Activated effector memory CD4-positive, alpha-beta T cell treated with Interleukin-2 at 50 U/mL for 16 hours (primary cell): ENCODE results near the gene TRAK1.

Experiments
- DNase-seq: peaks from one replicate; pipeline ENCODE4 v3.0.0-alpha.2; 2020

The TRAK1 gene

GRCh38 chr3:42262525-42262924, 171.4 kb downstream of the TRAK1 start:
- no peak for DNase-seq

- DNase-seq, result no peak
These were observed 172.5 kb downstream of the TRAK1 start for GRCh38 chr3:42263354-42264346.

DNA sequence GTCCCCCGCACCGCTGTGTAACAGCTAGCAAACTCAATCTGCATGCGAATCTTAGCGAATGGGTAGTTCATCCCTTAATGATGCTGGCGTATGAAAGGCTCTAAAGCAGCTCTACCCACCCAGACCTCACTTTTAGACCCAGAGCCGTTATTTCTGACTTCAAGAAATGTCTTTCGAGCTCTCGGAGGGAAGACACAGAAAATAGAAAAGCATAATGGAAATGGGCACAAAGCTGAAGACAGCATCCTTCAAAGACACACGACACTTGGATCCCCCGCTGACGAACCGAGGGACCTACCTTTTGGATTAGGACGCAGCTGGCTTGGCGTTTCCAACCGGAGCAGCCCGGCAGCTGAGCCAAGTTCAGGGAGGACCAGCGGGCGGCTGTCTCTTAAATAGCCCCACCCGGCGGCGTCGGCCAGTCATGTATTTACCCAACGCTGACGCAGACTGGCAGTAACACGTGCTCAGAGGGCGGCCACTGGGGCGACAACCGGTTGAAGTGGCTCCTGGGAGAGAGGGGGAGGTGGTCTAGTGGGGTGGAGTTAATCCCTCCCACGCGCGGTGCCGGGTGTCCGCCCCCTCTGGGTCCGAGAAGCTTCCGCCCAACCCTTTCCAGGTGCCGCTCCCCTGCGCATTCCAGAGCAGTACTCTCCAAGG, 173.4 kb downstream of the TRAK1 start:
- no peak for DNase-seq

GRCh38 chr3:42265059-42265991, 174.2 kb downstream of the TRAK1 start:
- DNase-seq, result no peak

DNA sequence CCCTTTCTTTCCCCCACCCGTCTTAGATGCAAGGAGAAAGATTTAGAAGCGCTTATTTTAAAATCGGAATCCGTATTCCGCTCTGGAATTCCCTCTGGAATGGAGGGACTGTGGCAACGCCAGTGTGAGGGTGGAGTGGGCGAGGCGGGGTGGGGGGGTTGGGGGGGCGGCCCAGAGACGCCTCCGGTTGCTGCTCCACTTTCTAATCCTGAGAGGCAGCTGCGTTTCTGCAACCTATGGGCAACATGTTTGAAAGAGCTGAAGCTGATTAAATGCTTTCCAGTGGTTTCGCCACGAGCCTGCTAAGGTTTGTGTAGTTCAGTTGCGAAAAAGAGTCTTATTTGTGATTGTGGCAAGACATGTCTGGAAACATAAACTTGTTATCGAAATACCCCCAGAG, 174.9 kb downstream of the TRAK1 start, which contains the start of gene CCK:
Gene CCK, minus strand, starts transcription at position 101 of the 400 bp plus-strand sequence. CDS start 2,555 bp downstream, outside the sequence.
- no peak for DNase-seq

GRCh38 chr3:42267878-42268277, 176.7 kb downstream of the TRAK1 start:
- DNase-seq, result no peak

DNA sequence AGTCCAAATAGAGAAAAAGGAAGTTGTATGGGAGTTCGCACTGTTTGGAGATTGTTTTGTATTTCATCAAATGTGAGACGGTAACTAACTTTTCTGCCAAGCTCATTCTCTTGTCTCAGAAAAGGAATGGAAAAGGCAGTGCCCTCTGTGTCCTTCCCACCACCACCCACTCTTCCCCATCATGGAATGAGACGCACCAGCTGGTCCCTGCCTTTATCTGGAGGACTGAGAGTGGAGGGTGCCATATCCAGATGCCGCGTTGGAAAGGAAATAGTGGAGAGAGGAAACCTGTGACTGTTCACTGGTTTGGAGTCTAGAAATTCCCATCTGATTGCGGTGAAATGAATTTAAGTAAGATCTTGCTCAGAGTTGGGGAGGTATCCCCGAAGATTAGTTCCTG, 178.5 kb downstream of the TRAK1 start:
- no peak for DNase-seq

DNA sequence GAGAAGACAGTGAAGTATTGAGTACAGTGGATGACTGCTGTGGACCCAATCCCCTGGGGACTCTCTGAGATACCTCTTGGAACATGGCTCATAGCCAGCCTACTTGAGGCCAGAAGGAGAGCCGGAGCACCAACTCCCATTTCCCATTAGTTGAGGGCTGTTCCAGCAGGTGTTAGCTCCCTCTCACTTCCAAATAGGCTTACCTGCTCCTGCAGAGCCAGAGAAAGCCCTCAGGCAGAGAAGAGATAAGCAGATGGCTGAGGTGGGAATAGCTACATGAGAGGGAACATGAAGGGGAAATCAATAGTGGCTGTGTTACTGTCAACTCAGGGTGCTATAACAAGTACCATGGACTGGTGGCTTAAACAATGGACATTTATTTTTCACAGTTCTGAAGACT, 179.4 kb downstream of the TRAK1 start:
- DNase-seq, result no peak

DNA sequence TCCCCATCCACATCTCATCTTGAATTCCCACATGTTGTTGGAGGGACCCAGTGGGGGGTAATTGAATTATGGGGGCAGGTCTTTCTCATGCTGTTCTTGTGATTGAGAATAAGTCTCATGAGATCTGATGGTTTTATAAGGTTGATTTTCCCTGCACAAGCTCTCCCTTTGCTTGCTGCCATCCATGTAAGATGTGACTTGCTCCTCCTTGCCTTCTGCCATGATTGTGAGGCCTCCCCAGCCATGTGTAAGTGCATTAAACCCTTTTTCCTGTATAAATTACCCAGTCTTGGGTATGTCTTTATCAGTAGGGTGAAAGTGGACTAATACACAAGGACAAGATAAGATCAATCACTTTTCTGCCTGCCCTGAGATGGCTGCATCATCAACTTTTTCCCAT, 180.6 kb downstream of the TRAK1 start:
- no peak for DNase-seq

GRCh38 chr3:42273361-42273760, 182.2 kb downstream of the TRAK1 start:
- no peak for DNase-seq

- DNase-seq, result no peak
These were observed 183.1 kb downstream of the TRAK1 start for GRCh38 chr3:42274266-42274665.

GRCh38 chr3:42275217-42275616, 184.1 kb downstream of the TRAK1 start:
- DNase-seq, result no peak
